Parathyroid adenoma (tissue), 2 donors: ENCODE data around the gene CEP112.

ENCODE experiments used
- H2AFZ ChIP-seq: fragments of 300-600 bp; sonication (generic); one replicate; pipeline ENCODE4 v1.7.0; 2017; ENCODE audit warnings: antibody characterized with exemption, mild to moderate bottlenecking
- H3K27ac ChIP-seq: fragments of 300-600 bp; sonication (generic); one replicate; pipeline ENCODE4 v1.7.0; 2017
- H3K27me3 ChIP-seq: fragments of 300-600 bp; sonication (generic); one replicate; pipeline ENCODE4 v1.7.0; 2017; ENCODE audit warnings: low read length; ENCODE audit not compliant: control insufficient read depth, insufficient read depth
- H3K36me3 ChIP-seq: fragments of 300-600 bp; sonication (generic); one replicate; pipeline ENCODE4 v1.7.0; 2017; ENCODE audit warnings: low read length; ENCODE audit not compliant: control insufficient read depth, insufficient read depth
- H3K4me1 ChIP-seq: fragments of 300-600 bp; sonication (generic); one replicate; pipeline ENCODE4 v1.7.0; 2017; ENCODE audit warnings: control low read depth
- H3K4me2 ChIP-seq: fragments of 300-600 bp; sonication (generic); one replicate; pipeline ENCODE4 v1.7.0; 2017; ENCODE audit warnings: low read length
- H3K4me3 ChIP-seq: fragments of 300-600 bp; sonication (generic); one replicate; pipeline ENCODE4 v1.7.0; 2017; ENCODE audit warnings: low read depth, low read length
- H3K79me2 ChIP-seq: fragments of 300-600 bp; sonication (generic); one replicate; pipeline ENCODE4 v1.7.0; 2017; ENCODE audit warnings: control low read depth
- H3K9ac ChIP-seq: fragments of 300-600 bp; sonication (generic); one replicate; pipeline ENCODE4 v1.7.0; 2017; ENCODE audit warnings: mild to moderate bottlenecking
- H3K9me3 ChIP-seq: fragments of 300-600 bp; sonication (generic); one replicate; pipeline ENCODE4 v1.7.0; 2017; ENCODE audit warnings: low read length; ENCODE audit not compliant: control insufficient read depth
- CTCF ChIP-seq: fragments of 300-600 bp; sonication (generic); IDR thresholded peaks from one replicate; pipeline ENCODE4 v1.7.0; 2017; ENCODE audit warnings: antibody characterized with exemption, mild to moderate bottlenecking
- donor health status: primary hyperparathyroidism.

Gene CEP112

GRCh38 chr17:66234611-66235010 is 42.7 kb upstream of the CEP112 start:
- Histone ChIP-seq H3K9me3 (no peaks in the 10 kb centered on the region), H3K4me3 (no peak overlapping the region), H3K4me2 (no peak overlapping the region), H3K27ac (no peak overlapping the region), H3K36me3 (no peaks in the 10 kb centered on the region), H3K9ac (no peak overlapping the region), H3K4me1 (no peaks in the 10 kb centered on the region), H3K27me3 (no peaks in the 10 kb centered on the region), H3K79me2 (no peaks in the 10 kb centered on the region), H2AFZ (no peak overlapping the region)
- no peak for TF ChIP-seq CTCF

- Histone ChIP-seq H3K27ac (no peak overlapping the region), H3K4me3 (no peak overlapping the region), H3K4me2 (no peak overlapping the region), H3K79me2 (no peaks in the 10 kb centered on the region), H2AFZ (no peak overlapping the region), H3K27me3 (no peaks in the 10 kb centered on the region), H3K9ac (no peak overlapping the region), H3K9me3 (no peaks in the 10 kb centered on the region), H3K4me1 (no peaks in the 10 kb centered on the region), H3K36me3 (no peaks in the 10 kb centered on the region)
- no peak for TF ChIP-seq CTCF
Observed at GRCh38 chr17:66233023-66233753, 41.3 kb upstream of the CEP112 start.

GRCh38 chr17:66230922-66231591 is 39.1 kb upstream of the CEP112 start:
- Histone ChIP-seq H3K27me3 (no peaks in the 10 kb centered on the region), H3K36me3 (no peaks in the 10 kb centered on the region), H3K4me1 (no peaks in the 10 kb centered on the region), H3K9ac (no peak overlapping the region), H3K27ac (no peak overlapping the region), H2AFZ (no peak overlapping the region), H3K4me2 (no peak overlapping the region), H3K4me3 (no peak overlapping the region), H3K9me3 (no peaks in the 10 kb centered on the region), H3K79me2 (no peaks in the 10 kb centered on the region)
- no peak for TF ChIP-seq CTCF

- Histone ChIP-seq H2AFZ (no peak overlapping the region), H3K27me3 (no peaks in the 10 kb centered on the region), H3K9ac (no peak overlapping the region), H3K4me3 (no peak overlapping the region), H3K79me2 (no peaks in the 10 kb centered on the region), H3K9me3 (no peaks in the 10 kb centered on the region), H3K27ac (no peak overlapping the region), H3K4me2 (no peak overlapping the region), H3K4me1 (no peaks in the 10 kb centered on the region), H3K36me3 (no peaks in the 10 kb centered on the region)
- TF ChIP-seq CTCF, result no peak
Observed at GRCh38 chr17:66229783-66230538, 38.0 kb upstream of the CEP112 start.
